T-helper 2 cell (primary cell): ENCODE measurements around the gene LURAP1L.

Source experiments
- DNase-seq, 5 experiments: peaks; one replicate each; pipeline versions ENCODE4 v3.0.0 to v3.0.0-alpha.2; 2012 to 2022
- total RNA-seq, 2 donors: gene quantifications; one replicate each; lab custom pipeline; 2026; lab: John Stamatoyannopoulos, UW

LURAP1L gene
- 0 to 0.07 reads per million in 2 donors for total RNA-seq

DNA sequence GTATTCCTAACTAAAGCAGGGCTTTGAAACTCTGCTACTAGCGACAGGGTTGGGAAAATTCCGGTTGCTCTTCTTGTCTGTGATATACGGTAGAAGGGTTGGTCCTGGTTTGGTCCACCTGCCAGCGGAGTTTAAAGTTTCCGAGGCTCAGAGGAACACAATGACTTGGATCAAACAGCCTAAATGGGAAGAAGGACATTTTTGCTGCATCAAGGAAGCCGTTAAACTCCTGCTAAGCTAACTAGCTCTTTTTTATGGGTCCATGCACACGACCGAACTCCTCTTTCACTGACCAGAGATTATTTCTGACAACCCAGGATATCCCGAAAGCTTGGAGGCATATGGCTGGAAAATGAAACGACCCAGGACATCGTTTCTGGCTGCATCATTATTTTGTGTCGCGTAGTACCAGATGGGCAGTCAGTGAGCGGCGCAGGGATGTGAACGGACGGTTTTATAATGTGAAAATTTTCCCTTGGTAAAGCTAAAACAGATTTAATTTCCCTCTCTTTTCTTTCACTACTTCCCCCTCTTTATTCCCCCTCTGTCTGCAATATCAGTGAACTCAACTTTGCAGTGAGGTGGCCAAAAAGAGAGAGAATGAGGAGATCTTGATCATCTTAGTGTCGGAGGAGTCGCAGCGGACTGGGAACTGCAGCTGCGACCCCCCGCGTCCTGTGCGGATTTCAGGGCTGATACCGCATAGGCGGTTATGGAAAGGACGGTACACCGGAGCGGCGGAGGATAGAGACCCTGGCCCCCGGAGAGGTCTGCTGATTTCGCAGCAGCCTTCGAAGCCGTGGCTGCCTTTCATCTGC, at the start of gene LURAP1L:
Gene LURAP1L (plus strand): TSS at position 160 of the 818 bp plus-strand sequence. CDS start 696 bp downstream, outside the sequence.
- peak in 1 of 5 experiments; percentile 1 for DNase-seq

DNA sequence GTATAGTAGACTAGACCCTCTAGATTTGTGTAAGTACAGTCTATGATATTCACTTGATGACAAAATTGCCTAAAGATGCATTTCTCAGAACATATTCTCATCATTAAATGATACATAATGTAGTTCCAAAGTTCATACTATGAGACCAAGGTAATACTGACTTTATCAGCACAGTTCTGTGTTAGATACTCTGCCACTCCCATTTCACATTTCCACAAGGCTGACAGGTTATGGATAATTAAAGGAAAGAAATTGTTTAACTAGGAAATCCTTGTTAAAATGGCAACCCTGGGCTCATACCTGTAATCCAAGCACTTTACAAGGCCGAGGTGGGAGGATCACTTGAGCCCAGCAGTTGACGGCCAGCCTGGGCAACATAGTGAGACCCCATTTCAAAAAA, 48.0 kb upstream of the LURAP1L start:
- DNase-seq = no peak

GRCh38 chr9:12730198-12730597, 44.6 kb upstream of the LURAP1L start:
- DNase-seq = no peak

- DNase-seq = no peak
Observed at GRCh38 chr9:12730927-12731326, 43.9 kb upstream of the LURAP1L start.

- DNase-seq = no peak
Observed at GRCh38 chr9:12732971-12733370, 41.8 kb upstream of the LURAP1L start.

DNA sequence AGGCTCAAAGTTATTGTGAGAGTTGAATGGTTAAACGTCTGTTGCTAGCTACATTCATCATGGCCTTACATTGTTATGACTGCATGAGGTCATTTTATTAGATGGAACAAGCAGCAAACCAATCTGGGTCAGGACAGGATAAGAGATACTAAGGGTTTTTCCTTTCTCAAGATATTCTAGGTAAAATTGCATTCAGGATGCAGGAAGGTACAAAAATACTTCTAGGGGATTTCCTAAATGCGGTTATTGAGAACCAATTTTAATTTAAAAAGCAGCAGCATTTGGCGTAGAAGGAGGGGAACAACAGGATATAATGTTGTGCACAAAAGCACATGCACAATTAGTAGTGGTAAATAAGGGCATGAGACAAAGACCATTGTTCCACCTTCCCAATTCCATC, 39.2 kb upstream of the LURAP1L start:
- DNase-seq = no peak

DNA sequence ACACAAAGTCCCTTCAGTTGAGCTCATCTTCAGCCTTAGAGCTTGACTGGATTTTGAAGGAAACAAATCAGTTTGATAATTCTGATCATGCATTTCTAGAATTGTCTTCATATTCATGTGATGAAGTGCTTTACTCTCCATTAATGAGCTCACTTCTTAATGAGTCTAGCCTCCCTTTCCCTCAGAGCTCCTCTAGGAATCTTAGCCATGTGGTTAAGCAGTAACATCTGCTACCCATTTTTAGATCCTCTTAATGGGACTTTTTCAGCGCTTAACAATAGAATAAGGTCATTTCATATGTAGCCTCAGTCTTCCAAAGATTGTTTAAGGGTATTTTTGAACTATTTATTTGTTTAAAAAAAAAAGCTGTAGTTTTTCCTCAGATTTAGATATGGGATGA, 36.9 kb upstream of the LURAP1L start:
- no peak for DNase-seq

- DNase-seq = no peak
Observed at GRCh38 chr9:12739014-12739652, 35.7 kb upstream of the LURAP1L start.

DNA sequence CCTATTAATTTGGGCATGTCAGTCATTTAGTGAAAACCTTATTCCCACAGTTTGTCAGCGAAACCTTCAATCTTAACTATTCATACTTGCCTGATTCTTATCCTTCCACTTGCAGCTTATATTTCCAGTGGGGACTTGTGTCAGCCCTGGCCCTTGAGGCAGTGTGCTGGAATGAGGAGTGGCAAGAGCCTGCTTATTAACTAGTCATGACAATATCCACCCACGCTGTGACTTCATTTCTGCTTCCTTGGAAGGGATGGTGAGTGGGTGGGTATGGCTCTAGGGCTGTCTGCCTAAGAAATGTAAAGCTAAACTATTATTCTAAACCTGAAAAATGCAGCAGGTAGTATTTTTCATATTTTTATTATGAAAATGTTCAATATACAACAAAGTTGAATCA, 34.0 kb upstream of the LURAP1L start:
- no peak for DNase-seq

DNA sequence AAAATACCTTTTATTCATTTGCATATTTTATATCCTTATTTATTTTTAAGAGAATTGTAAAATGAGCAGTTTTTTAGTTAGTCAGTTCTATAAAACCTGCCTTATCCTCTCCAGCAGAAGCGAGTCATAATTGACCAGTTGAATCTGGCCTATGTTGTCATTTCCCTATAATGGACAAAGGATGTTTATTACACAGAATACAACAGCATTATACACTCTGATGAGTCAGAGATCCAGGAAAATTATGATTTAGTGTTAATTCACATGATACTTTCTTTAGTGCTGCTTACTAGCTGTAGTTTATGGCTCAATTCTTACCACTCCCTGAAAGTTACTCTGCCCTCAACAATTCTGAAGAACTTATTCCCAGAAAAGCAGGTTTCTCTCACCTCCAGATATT, 26.8 kb upstream of the LURAP1L start:
- no peak for DNase-seq

GRCh38 chr9:12748954-12749353, 25.9 kb upstream of the LURAP1L start:
- no peak for DNase-seq

DNA sequence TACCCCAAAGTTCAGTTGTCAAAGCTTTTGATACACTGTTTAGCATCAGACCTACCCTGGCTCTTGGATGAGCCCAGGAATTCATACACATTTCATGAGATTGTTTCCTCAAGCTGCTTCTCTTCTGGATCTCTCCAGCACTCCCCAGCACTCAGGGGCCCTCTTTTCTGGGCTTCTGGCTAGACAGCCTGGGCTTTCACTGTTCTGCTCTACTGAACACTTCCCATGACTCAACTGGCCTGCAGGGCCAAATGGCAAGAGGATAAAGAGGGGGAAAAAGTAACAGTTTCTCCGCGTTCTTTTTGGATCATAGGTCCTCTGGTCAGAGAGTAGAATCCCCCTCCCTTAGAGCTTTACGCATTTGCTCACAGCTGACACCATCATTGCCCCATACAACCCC, 20.9 kb upstream of the LURAP1L start:
- no peak for DNase-seq

- DNase-seq = no peak
Observed at GRCh38 chr9:12759761-12760160, 15.1 kb upstream of the LURAP1L start.

DNA sequence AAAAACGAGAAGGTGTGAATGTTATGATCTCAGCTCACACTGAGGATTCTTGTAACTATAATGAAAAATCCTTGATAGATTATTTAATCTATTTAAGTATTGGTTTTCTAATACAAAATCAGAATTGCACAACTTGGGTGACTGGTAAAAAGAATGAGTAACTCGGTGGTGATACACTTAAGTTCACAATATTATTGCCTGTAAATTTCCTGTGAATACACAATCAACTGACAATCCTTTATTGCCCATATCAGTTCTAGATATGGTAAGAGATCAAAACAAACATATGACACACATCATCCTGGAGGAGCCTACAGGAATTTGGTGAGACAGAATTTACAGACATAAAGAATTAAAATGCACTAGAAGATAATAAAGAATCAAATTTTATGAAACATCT, 14.1 kb upstream of the LURAP1L start:
- no peak for DNase-seq

DNA sequence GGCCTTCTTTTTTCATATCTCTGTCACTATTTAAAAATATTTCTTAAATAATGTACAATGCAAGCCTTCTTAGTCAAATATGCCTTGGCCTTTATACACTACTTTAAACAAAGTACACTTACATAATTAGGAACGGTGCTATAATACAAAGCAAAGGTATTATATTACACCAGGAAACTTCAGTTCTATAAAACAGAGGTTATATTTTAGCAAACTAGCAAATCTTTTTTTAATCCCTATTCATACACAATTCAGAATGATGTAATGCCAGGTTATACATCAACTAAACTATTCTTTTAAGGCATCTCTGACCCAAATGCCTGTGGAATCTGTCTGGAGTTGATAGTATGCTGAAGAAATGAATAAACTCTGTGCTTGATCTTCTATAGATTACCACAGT, 10.7 kb upstream of the LURAP1L start:
- no peak for DNase-seq

DNA sequence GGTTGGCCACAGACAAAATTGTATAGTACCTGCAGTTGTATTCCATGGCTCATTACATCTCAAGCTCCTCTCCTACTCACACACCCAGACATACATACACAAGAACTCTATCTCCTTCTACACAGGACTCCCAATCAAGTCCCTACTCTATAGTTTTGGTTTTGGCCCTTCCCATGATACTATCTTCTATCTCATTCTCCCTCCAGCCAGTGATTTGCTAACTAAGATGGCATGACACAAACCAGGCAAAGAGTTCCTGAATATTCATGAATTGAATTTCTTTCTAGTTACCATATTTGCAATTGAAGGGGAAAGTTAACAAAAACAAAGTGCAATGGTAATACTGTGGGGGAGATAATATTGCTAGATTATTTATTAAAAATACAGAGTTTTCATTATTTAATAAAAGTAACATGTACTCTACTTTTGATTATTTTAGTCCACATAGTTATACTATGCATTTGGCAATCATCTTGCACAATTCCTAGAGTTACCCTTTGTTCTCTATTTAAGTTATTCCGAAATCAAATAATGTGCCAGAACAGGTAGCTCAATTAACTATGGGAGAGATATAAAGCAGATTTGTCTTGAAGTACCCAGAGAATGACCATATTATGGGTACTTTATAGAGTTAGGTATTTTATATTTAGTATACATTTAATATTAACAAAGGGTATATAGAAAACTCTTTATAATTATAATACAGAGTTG, 9.6 kb upstream of the LURAP1L start:
- no peak for DNase-seq

- no peak for DNase-seq
Observed at GRCh38 chr9:12766357-12766756, 8.5 kb upstream of the LURAP1L start.

GRCh38 chr9:12770261-12770660, 4.6 kb upstream of the LURAP1L start:
- DNase-seq = no peak

GRCh38 chr9:12771891-12772290, 2.9 kb upstream of the LURAP1L start:
- no peak for DNase-seq

DNA sequence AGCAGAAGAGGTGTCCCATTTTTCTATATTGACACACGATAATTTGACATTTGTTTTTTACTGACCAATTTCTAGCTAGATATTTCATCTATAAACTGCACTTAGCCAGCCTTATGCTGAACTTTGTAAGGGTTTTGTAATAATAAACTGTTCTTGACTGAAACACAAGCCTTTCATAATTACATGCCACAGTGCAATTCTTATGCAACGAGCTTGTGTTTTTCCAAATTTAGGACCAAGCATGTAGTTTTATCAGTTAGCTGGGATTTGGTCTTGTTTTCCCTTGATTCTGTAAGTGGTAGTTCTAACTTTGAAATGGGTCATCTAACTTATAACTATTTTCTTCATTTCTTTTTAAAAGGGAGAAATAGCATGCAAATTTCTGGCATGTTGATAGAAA, 1.3 kb upstream of the LURAP1L start:
- no peak for DNase-seq

DNA sequence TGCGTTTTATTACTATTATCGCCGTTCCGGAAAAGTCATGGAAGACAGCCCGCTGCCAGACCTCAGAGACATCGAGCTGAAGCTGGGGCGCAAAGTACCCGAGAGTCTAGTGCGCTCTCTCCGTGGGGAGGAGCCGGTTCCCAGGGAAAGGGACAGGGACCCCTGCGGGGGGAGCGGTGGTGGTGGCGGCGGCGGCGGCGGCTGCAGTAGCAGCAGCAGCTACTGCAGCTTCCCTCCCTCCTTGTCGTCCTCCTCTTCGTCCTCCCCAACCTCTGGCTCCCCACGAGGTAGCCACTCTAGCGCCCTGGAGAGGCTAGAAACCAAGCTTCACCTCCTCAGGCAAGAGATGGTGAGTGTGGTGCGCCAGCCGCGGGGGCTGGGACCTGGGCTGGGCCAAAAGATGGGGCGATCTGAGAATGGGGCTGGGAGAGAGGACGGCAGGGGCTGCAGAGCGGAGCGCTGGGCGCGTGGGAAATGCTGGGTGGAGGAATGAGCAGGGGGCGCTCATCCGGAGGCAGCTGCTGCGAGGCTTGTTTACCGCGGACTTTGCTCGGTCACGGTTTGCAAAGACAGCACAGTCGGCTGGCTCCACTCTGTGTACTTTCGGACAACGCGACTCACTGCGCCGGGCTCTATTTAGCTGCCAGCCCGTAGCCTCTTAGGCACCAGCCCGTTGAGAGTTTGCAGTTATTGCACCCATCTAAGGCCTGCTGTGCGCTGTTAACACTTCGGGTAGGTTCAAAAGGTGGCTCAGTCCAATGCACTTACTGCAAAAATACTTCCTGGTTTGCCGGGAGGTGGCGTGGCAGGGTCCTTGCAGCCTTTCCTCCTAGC, 1.1 kb downstream of the LURAP1L start:
- peak in 1 of 5 experiments; percentile 26 for DNase-seq

- no peak for DNase-seq
Observed at GRCh38 chr9:12776513-12777055, 1.8 kb downstream of the LURAP1L start.
